SK-N-SH treated with all-trans-retinoic acid at 6 μM for 48 hours (cell line): ENCODE results near the gene CRABP1.
A peak's percentile ranks its signal among the peaks of the same experiment; 100 is the strongest.

ENCODE experiments used
- ATAC-seq: fragments of 200-7000 bp; cut with Tn5 transposase; 3 replicates; pipeline ENCODE4 v1.9.1; 2020; ENCODE audit warnings: mild to moderate bottlenecking, moderate library complexity
- ARNTL ChIP-seq: fragments of 450-650 bp; formaldehyde crosslinking; IDR thresholded peaks from 2 replicates; pipeline ENCODE4 v1.5.0; 2020; ENCODE audit warnings: low read depth, mild to moderate bottlenecking, moderate library complexity, borderline replicate concordance
- BACH2 ChIP-seq: fragments of 250-450 bp; sonication (Bioruptor Pico); IDR thresholded peaks from 2 replicates; pipeline ENCODE4 v1.9.0; 2021; ENCODE audit warnings: mild to moderate bottlenecking, borderline replicate concordance
- CREB5 ChIP-seq: fragments of 250-450 bp; sonication (Bioruptor Pico); IDR thresholded peaks from 2 replicates; pipeline ENCODE4 v1.5.1; 2020; ENCODE audit warnings: low read depth, mild to moderate bottlenecking, moderate library complexity
- CSDC2 ChIP-seq: fragments of 250-450 bp; sonication (Bioruptor Pico); IDR thresholded peaks from 2 replicates; pipeline ENCODE4 v1.5.0; 2020; ENCODE audit warnings: mild to moderate bottlenecking, moderate library complexity
- ESRRG ChIP-seq: fragments of 250-450 bp; sonication (Bioruptor Pico); IDR thresholded peaks from 2 replicates; pipeline ENCODE4 v1.6.1; 2021; ENCODE audit warnings: mild to moderate bottlenecking
- GLIS3 ChIP-seq: fragments of 250-450 bp; sonication (Bioruptor Pico); IDR thresholded peaks from 2 replicates; pipeline ENCODE4 v1.5.0; 2020; ENCODE audit warnings: mild to moderate bottlenecking, moderate library complexity
- ISL1 ChIP-seq: fragments of 250-450 bp; sonication (Bioruptor Pico); IDR thresholded peaks from 2 replicates; pipeline ENCODE4 v2.1.2; 2022; ENCODE audit warnings: mild to moderate bottlenecking, moderate library complexity
- OSR1 ChIP-seq: fragments of 250-450 bp; sonication (Bioruptor Pico); IDR thresholded peaks from 2 replicates; pipeline ENCODE4 v1.8.0; 2022; ENCODE audit warnings: moderate library complexity, mild to moderate bottlenecking, inconsistent platforms
- POU6F1 ChIP-seq: fragments of 250-450 bp; sonication (Bioruptor Pico); IDR thresholded peaks from 2 replicates; pipeline ENCODE4 v1.8.0; 2021; ENCODE audit warnings: low read depth, mild to moderate bottlenecking, moderate library complexity, borderline replicate concordance
- PPARA ChIP-seq: fragments of 250-450 bp; sonication (Bioruptor Pico); IDR thresholded peaks from 2 replicates; pipeline ENCODE4 v1.5.0; 2020; ENCODE audit warnings: mild to moderate bottlenecking, borderline replicate concordance
- SNAI2 ChIP-seq: fragments of 250-450 bp; sonication (Bioruptor Pico); IDR thresholded peaks from 2 replicates; pipeline ENCODE4 v1.5.0; 2020; ENCODE audit warnings: mild to moderate bottlenecking, moderate library complexity
- TOX ChIP-seq: fragments of 250-450 bp; sonication (Bioruptor Pico); IDR thresholded peaks from 2 replicates; pipeline ENCODE4 v1.8.0; 2021; ENCODE audit warnings: mild to moderate bottlenecking, moderate library complexity, borderline replicate concordance
- TSHZ2 ChIP-seq: fragments of 250-450 bp; sonication (Bioruptor Pico); IDR thresholded peaks from 2 replicates; pipeline ENCODE4 v1.5.0; 2020; ENCODE audit warnings: mild to moderate bottlenecking, moderate library complexity
- ZC3H10 ChIP-seq: fragments of 250-450 bp; sonication (Bioruptor Pico); IDR thresholded peaks from 2 replicates; pipeline ENCODE4 v1.5.1; 2021; ENCODE audit warnings: mild to moderate bottlenecking, moderate library complexity
- ZFP3 ChIP-seq: fragments of 250-450 bp; sonication (Bioruptor Pico); IDR thresholded peaks from 2 replicates; pipeline ENCODE4 v1.5.0; 2020; ENCODE audit warnings: mild to moderate bottlenecking, moderate library complexity
- ZFP30 ChIP-seq: fragments of 450-650 bp; formaldehyde crosslinking; IDR thresholded peaks from 2 replicates; pipeline ENCODE4 v1.5.0; 2022; ENCODE audit warnings: mild to moderate bottlenecking, moderate library complexity
- ZNF565 ChIP-seq: fragments of 450-650 bp; formaldehyde crosslinking; conservative IDR thresholded peaks from 2 replicates; pipeline ENCODE4 v1.5.0; 2020; ENCODE audit warnings: low read depth, mild to moderate bottlenecking, moderate library complexity
- ZNF70 ChIP-seq: fragments of 450-650 bp; formaldehyde crosslinking; IDR thresholded peaks from 2 replicates; pipeline ENCODE4 v1.5.0; 2020; ENCODE audit warnings: mild to moderate bottlenecking, moderate library complexity
- ZNF8 ChIP-seq: fragments of 450-650 bp; formaldehyde crosslinking; IDR thresholded peaks from 2 replicates; pipeline ENCODE4 v1.5.0; 2020; ENCODE audit warnings: mild to moderate bottlenecking, moderate library complexity

The CRABP1 gene

GRCh38 chr15:78382114-78382880, 42.1 kb downstream of the CRABP1 start:
- TF ChIP-seq ZC3H10 (no peak), GLIS3 (CRISPR knock-in tag) (no peak), CREB5 (CRISPR knock-in tag) (no peak), ZFP30 (no peak), ARNTL (no peak), ZNF565 (CRISPR knock-in tag) (no peak), ISL1 (peak; percentile 89)
- TF ChIP-seq, all 23 proteins: peak for 1

GRCh38 chr15:78384651-78385050, 44.5 kb downstream of the CRABP1 start:
- no peak for ATAC-seq
- TF ChIP-seq PPARA (CRISPR knock-in tag) (no peak), GLIS3 (CRISPR knock-in tag) (no peak), POU6F1 (no peak), BACH2 (CRISPR knock-in tag) (no peak), CREB5 (CRISPR knock-in tag) (no peak), ZNF565 (CRISPR knock-in tag) (no peak), OSR1 (CRISPR knock-in tag) (no peak), ARNTL (no peak), ZNF8 (no peak), CSDC2 (CRISPR knock-in tag) (no peak), ZFP3 (CRISPR knock-in tag) (no peak), ESRRG (CRISPR knock-in tag) (no peak)

More at GRCh38 chr15:78382114-78382880, 42.1 kb downstream of the CRABP1 start:
- peak; percentile 36 for ATAC-seq

GRCh38 chr15:78387246-78388037, 47.3 kb downstream of the CRABP1 start:
- TF ChIP-seq BACH2 (CRISPR knock-in tag), result no peak
- TF ChIP-seq ZNF70 (CRISPR knock-in tag), result no peak
- TF ChIP-seq ZFP3 (CRISPR knock-in tag), result no peak
- no peak for TF ChIP-seq CSDC2 (CRISPR knock-in tag)
- no peak for TF ChIP-seq PPARA (CRISPR knock-in tag)
- TF ChIP-seq TSHZ2 (CRISPR knock-in tag), result no peak
- no peak for TF ChIP-seq OSR1 (CRISPR knock-in tag)
- TF ChIP-seq ZNF8, result no peak
- TF ChIP-seq ZC3H10, result no peak
- TF ChIP-seq, all 23 proteins: peak for 0
- ATAC-seq, result no peak

- no peak for TF ChIP-seq ZNF565 (CRISPR knock-in tag)
- TF ChIP-seq PPARA (CRISPR knock-in tag), result no peak
- TF ChIP-seq TOX (CRISPR knock-in tag), result no peak
- no peak for TF ChIP-seq ZFP30
- no peak for TF ChIP-seq ZFP3 (CRISPR knock-in tag)
- TF ChIP-seq SNAI2 (CRISPR knock-in tag), result no peak
- no peak for ATAC-seq
Observed at GRCh38 chr15:78388865-78389264, 48.7 kb downstream of the CRABP1 start.
